ENCODE measurements around the gene FCRLB. TPM values are rescaled to one million over a fixed set of nuclear protein-coding genes. Genes with fewer than 3 reads are reported as not detected.
A peak's percentile ranks its signal among the peaks of the same experiment; 100 is the strongest.

Gene FCRLB
- total and polyA plus RNA-seq, 2 donors (not counting 3 experiments of a cell fraction or from before 2014, with no cell fraction given), result 0.62 TPM

DNA sequence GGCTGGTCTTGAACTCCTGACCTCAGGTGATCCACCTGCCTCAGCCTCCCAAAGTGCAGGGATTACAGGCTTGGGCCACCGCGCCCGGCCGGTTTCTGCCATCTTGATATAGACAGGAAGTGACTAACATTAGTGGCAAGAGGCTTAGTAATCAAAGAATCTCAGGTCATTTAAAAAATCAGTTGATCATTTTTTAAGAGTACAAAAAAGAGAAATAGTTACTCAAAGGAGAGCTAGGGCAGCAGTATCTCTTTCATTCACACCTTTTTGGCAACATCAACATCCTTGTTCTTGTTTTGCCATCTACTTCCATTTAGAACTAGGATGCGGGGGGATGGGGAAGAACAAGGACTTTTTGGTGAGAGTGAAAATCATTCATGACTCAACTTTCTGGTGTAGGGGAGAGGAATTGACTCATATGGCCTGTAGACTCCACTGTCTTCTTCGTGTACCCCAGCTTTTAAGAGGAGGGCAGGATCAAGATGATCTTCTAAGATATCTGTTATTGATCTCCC, 8.8 kb downstream of the FCRLB start:
- intact Hi-C loops (cut with micrococcal nuclease) (no loop called here), dilution Hi-C loops (cut with MboI; ENCODE audit: extremely low pct_ligation_motif_present, low sequenced_read_pairs) (no loop called here)
- Histone ChIP-seq H4K20me1 (replicated peaks; ENCODE audit: control insufficient read depth, extremely low read depth, insufficient read depth, low read length) (no peaks in the 10 kb centered on the region), H3K4me2 (ENCODE audit: insufficient read depth, low read length) (peak overlapping the region; percentile 48), H3K36me3 (ENCODE audit: control insufficient read depth in 2 of 2, extremely low read depth in 1 of 2, insufficient read depth in 2 of 2, low read length in 2 of 2) (no peaks in the 10 kb centered on the region), H3K9me3 (replicated peaks; ENCODE audit: control insufficient read depth, insufficient read depth, low read length) (no peaks in the 10 kb centered on the region), H3K79me2 (ENCODE audit: control insufficient read depth, insufficient read depth, low read length) (no peaks in the 10 kb centered on the region), H3K4me1 (ENCODE audit: control insufficient read depth, extremely low read depth, insufficient read depth, low read length) (peaks cover 37% of the 10 kb centered on the region), H3K27me3 (ENCODE audit: control insufficient read depth in 2 of 2, insufficient read depth in 2 of 2, low read length in 2 of 2) (no peaks in the 10 kb centered on the region), H3K27ac (ENCODE audit: insufficient read depth, low read depth, low read length) (peak overlapping the region; percentile 70), H3K9ac (replicated peaks; ENCODE audit: extremely low read depth, insufficient read depth, low read length) (no peak overlapping the region), H2AFZ (ENCODE audit: low read depth, low read length) (peak overlapping the region; percentile 67), H3K4me3 (replicated peaks in 1 of 3; ENCODE audit: insufficient read depth in 1 of 3, low read depth in 1 of 3, low read length in 3 of 3) (no peak overlapping the region), H3K9me1 (replicated peaks; ENCODE audit: control insufficient read depth, extremely low read depth, insufficient read depth, low read length) (no peaks in the 10 kb centered on the region)
- DNase-seq (ENCODE audit: low read depth, low spot score) (peak; percentile 39), FAIRE-seq (peak; percentile 89)
- ChIA-PET POLR2A (no interaction called here), CTCF (interaction anchor here (0.7 to 2.7 kb wide), 3 partner anchors 12 to 307 kb away, joined by 3 to 13 read pairs (median 4); no protein-coding TSS in a partner anchor)
- BruUV-seq (replicated peaks), result no TSS peak
- TF ChIP-seq, protein P1, sequence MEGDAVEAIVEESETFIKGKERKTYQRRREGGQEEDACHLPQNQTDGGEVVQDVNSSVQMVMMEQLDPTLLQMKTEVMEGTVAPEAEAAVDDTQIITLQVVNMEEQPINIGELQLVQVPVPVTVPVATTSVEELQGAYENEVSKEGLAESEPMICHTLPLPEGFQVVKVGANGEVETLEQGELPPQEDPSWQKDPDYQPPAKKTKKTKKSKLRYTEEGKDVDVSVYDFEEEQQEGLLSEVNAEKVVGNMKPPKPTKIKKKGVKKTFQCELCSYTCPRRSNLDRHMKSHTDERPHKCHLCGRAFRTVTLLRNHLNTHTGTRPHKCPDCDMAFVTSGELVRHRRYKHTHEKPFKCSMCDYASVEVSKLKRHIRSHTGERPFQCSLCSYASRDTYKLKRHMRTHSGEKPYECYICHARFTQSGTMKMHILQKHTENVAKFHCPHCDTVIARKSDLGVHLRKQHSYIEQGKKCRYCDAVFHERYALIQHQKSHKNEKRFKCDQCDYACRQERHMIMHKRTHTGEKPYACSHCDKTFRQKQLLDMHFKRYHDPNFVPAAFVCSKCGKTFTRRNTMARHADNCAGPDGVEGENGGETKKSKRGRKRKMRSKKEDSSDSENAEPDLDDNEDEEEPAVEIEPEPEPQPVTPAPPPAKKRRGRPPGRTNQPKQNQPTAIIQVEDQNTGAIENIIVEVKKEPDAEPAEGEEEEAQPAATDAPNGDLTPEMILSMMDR (IDR thresholded peaks at IDR 0.05; ENCODE audit: extremely low read depth in 1 of 2, insufficient read depth in 1 of 2, low read depth in 1 of 2, low read length in 2 of 2), result no peak
- TF ChIP-seq MYC (IDR thresholded peaks at IDR 0.05; ENCODE audit: low read depth, low read length) (no peak), EZH2 (IDR thresholded peaks at IDR 0.05; ENCODE audit: borderline replicate concordance, low read depth, low read length, severe bottlenecking) (no peak), POLR2A (IDR thresholded peaks at IDR 0.05; ENCODE audit: low read depth, low read length) (no peak), JUN (IDR thresholded peaks at IDR 0.05; ENCODE audit: borderline replicate concordance, insufficient read depth, insufficient read length, low read depth) (peak; percentile 45), GATA2 (IDR thresholded peaks at IDR 0.05; ENCODE audit: insufficient read depth, insufficient read length, low read depth, low read length) (peak; percentile 70), FOS (IDR thresholded peaks at IDR 0.05; ENCODE audit: borderline replicate concordance, insufficient read depth, low read length) (peak; percentile 89), POLR2AphosphoS5 (IDR thresholded peaks at IDR 0.05; ENCODE audit: insufficient read depth, low read depth, low read length) (no peak)
- TF ChIP-seq, protein P2, sequence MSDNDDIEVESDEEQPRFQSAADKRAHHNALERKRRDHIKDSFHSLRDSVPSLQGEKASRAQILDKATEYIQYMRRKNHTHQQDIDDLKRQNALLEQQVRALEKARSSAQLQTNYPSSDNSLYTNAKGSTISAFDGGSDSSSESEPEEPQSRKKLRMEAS (IDR thresholded peaks at IDR 0.05; ENCODE audit: insufficient read depth, insufficient read length), result no peak

Measured in endothelial cell of umbilical vein (primary cell).